Astrocyte (in vitro differentiated cells and primary cell): ENCODE measurements around the gene CADPS. TPM values are rescaled to one million over a fixed set of nuclear protein-coding genes. Genes with fewer than 3 reads are reported as not detected.

Source experiments
- DNase-seq: peaks from one replicate; pipeline ENCODE4 v3.0.0-alpha.2; 2010; ENCODE audit warnings: low read depth
- FAIRE-seq: peaks from 2 replicates; lab custom pipeline; 2011; peaks lifted over from hg19 to GRCh38; lab: Jason Lieb, UNC
- H2AFZ ChIP-seq: 2 replicates; pipeline ENCODE4 v1.6.0; 2012; ENCODE audit warnings: low read depth, low read length, inconsistent platforms
- H3K27ac ChIP-seq: 2 replicates; pipeline ENCODE4 v1.5.1; 2011; ENCODE audit warnings: low read depth, low read length, inconsistent platforms
- H3K27me3 ChIP-seq: 2 replicates; pipeline ENCODE4 v1.6.0; 2011; ENCODE audit warnings: low read length, inconsistent platforms; ENCODE audit not compliant: insufficient read depth
- H3K36me3 ChIP-seq: 2 replicates; pipeline ENCODE4 v1.5.1; 2011; ENCODE audit warnings: low read length, inconsistent platforms; ENCODE audit not compliant: insufficient read depth
- H3K4me1 ChIP-seq: 2 replicates; pipeline ENCODE4 v1.5.1; 2011; ENCODE audit warnings: low read length, inconsistent platforms; ENCODE audit not compliant: insufficient read depth
- H3K4me2 ChIP-seq: 2 replicates; pipeline ENCODE4 v1.6.0; 2012; ENCODE audit warnings: low read length, inconsistent platforms
- H3K4me3 ChIP-seq: 2 replicates; pipeline ENCODE4 v1.5.1; 2011; ENCODE audit warnings: low read depth, mild to moderate bottlenecking, low read length, inconsistent platforms; ENCODE audit not compliant: insufficient read depth
- H3K79me2 ChIP-seq: 2 replicates; pipeline ENCODE4 v1.6.0; 2012; ENCODE audit warnings: mild to moderate bottlenecking, low read length, inconsistent platforms; ENCODE audit not compliant: insufficient read depth
- H3K9ac ChIP-seq: 2 replicates; pipeline ENCODE4 v1.6.0; 2012; ENCODE audit warnings: mild to moderate bottlenecking, low read length, inconsistent platforms
- H3K9me3 ChIP-seq: 2 replicates; pipeline ENCODE4 v1.5.1; 2012; ENCODE audit warnings: low read depth, mild to moderate bottlenecking, low read length, inconsistent platforms; ENCODE audit not compliant: insufficient read depth
- H4K20me1 ChIP-seq: 2 replicates; pipeline ENCODE4 v1.6.0; 2012; ENCODE audit warnings: low read length, inconsistent platforms; ENCODE audit not compliant: insufficient read depth
- H3K27ac Mint-ChIP-seq: one replicate; pipeline ENCODE4 v1.8.0; 2021; ENCODE audit warnings: mild to moderate bottlenecking, mixed read lengths; ENCODE audit not compliant: unreplicated experiment
- H3K27me3 Mint-ChIP-seq: one replicate; pipeline ENCODE4 v1.8.0; 2021; ENCODE audit warnings: low read depth, mixed read lengths; ENCODE audit not compliant: unreplicated experiment
- H3K36me3 Mint-ChIP-seq: one replicate; pipeline ENCODE4 v1.8.0; 2021; ENCODE audit warnings: low read depth, mixed read lengths; ENCODE audit not compliant: unreplicated experiment
- H3K4me1 Mint-ChIP-seq: one replicate; pipeline ENCODE4 v1.8.0; 2021; ENCODE audit warnings: low read depth, mixed read lengths; ENCODE audit not compliant: unreplicated experiment
- H3K4me3 Mint-ChIP-seq: one replicate; pipeline ENCODE4 v1.8.0; 2021; ENCODE audit warnings: mild to moderate bottlenecking, moderate library complexity, mixed read lengths; ENCODE audit not compliant: unreplicated experiment
- H3K9me3 Mint-ChIP-seq: one replicate; pipeline ENCODE4 v1.8.0; 2021; ENCODE audit warnings: mild to moderate bottlenecking, mixed read lengths; ENCODE audit not compliant: unreplicated experiment
- EZH2 ChIP-seq: IDR thresholded peaks from 2 replicates; pipeline ENCODE4 v1.6.1; 2012; ENCODE audit warnings: mild to moderate bottlenecking, low read length, inconsistent platforms; ENCODE audit not compliant: insufficient read depth
- total RNA-seq: library from RNA; stranded (reverse); gene quantifications from 2 replicates; pipeline ENCODE4 v1.2.1, GENCODE V29; 2021
- TF ChIP-seq, protein P1 (sequence below): IDR thresholded peaks from 2 replicates; pipeline ENCODE4 v1.5.1; 2011; ENCODE audit warnings: low read depth, mild to moderate bottlenecking, inconsistent platforms, low read length, moderate library complexity; ENCODE audit not compliant: insufficient read depth

Gene CADPS
- total RNA-seq, 1 donor from 2014 or later: 5.4 TPM

DNA sequence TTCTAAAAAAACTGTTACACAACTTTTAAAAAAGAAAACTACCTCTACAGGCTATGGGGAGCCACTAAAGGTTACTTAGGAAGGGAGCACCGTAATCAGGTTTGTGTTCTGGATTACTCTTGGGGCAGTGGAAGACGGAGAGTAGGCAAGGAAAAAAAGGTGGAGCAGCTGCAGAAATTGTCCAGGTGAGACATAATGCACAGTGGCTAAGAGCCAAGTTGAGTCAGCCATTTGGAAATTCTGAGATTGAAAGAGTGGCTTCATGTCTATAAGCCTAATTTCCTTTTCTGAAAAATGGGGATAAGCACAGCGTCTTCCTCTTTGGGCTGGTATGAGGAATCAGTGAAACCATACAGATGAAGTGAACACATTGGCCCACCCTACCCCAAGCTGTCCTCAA is 195.2 kb downstream of the CADPS start:
- H3K27me3 Mint-ChIP-seq: peaks cover 8% of the 10 kb centered on the region
- H3K9me3 ChIP-seq: no peaks in the 10 kb centered on the region
- H3K4me3 Mint-ChIP-seq: no peak overlapping the region
- H3K36me3 ChIP-seq: no peaks in the 10 kb centered on the region
- H3K27me3 ChIP-seq: no peaks in the 10 kb centered on the region
- no peak overlapping the region for H2AFZ ChIP-seq
- H3K4me1 ChIP-seq: no peaks in the 10 kb centered on the region
- no peaks in the 10 kb centered on the region for H3K4me1 Mint-ChIP-seq
- no peak for TF ChIP-seq EZH2
- TF ChIP-seq, protein P1, sequence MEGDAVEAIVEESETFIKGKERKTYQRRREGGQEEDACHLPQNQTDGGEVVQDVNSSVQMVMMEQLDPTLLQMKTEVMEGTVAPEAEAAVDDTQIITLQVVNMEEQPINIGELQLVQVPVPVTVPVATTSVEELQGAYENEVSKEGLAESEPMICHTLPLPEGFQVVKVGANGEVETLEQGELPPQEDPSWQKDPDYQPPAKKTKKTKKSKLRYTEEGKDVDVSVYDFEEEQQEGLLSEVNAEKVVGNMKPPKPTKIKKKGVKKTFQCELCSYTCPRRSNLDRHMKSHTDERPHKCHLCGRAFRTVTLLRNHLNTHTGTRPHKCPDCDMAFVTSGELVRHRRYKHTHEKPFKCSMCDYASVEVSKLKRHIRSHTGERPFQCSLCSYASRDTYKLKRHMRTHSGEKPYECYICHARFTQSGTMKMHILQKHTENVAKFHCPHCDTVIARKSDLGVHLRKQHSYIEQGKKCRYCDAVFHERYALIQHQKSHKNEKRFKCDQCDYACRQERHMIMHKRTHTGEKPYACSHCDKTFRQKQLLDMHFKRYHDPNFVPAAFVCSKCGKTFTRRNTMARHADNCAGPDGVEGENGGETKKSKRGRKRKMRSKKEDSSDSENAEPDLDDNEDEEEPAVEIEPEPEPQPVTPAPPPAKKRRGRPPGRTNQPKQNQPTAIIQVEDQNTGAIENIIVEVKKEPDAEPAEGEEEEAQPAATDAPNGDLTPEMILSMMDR: no peak
- H3K4me2 ChIP-seq: no peak overlapping the region
- H3K27ac Mint-ChIP-seq: no peak overlapping the region
- no peak for DNase-seq
- no peak overlapping the region for H3K27ac ChIP-seq
- H3K79me2 ChIP-seq: no peaks in the 10 kb centered on the region
- H3K4me3 ChIP-seq: no peak overlapping the region
- H3K9me3 Mint-ChIP-seq: no peaks in the 10 kb centered on the region
- H4K20me1 ChIP-seq: no peaks in the 10 kb centered on the region
- H3K9ac ChIP-seq: no peak overlapping the region
- H3K36me3 Mint-ChIP-seq: no peaks in the 10 kb centered on the region
- no peak for FAIRE-seq

DNA sequence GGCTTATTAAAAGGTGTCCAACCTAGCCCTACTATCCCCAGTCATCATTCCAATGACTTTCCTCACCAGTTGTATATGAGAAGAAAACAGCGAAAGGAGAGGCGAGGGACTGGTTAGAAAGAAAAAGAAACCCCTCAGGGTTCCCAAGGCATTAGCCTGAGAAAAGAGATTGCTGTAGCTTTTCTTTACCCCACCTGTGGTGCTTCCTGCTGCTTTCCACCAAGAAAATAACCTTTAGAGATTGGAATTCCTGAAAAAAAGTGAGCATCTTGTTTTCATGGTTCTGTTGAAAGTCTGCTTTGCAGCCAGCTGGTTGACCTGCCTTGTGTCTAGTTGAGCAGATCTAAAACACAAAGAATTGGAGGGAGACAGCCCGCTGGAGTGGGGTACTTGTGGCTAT is 196.4 kb downstream of the CADPS start:
- TF ChIP-seq, protein P1: no peak
- no peak for TF ChIP-seq EZH2
- DNase-seq (no peak), FAIRE-seq (no peak)
- H3K9ac ChIP-seq: no peak overlapping the region
- H3K27me3 ChIP-seq: no peaks in the 10 kb centered on the region
- no peak overlapping the region for H3K4me2 ChIP-seq
- Mint-ChIP-seq H3K4me1 (no peaks in the 10 kb centered on the region), H3K27me3 (peaks cover 8% of the 10 kb centered on the region), H3K9me3 (no peaks in the 10 kb centered on the region), H3K4me3 (no peak overlapping the region), H3K27ac (no peak overlapping the region), H3K36me3 (no peaks in the 10 kb centered on the region)
- no peaks in the 10 kb centered on the region for H3K36me3 ChIP-seq
- H2AFZ ChIP-seq: no peak overlapping the region
- H3K27ac ChIP-seq: no peak overlapping the region
- H3K4me1 ChIP-seq: no peaks in the 10 kb centered on the region
- no peak overlapping the region for H3K4me3 ChIP-seq
- no peaks in the 10 kb centered on the region for H3K79me2 ChIP-seq
- no peaks in the 10 kb centered on the region for H4K20me1 ChIP-seq
- H3K9me3 ChIP-seq: no peaks in the 10 kb centered on the region

DNA sequence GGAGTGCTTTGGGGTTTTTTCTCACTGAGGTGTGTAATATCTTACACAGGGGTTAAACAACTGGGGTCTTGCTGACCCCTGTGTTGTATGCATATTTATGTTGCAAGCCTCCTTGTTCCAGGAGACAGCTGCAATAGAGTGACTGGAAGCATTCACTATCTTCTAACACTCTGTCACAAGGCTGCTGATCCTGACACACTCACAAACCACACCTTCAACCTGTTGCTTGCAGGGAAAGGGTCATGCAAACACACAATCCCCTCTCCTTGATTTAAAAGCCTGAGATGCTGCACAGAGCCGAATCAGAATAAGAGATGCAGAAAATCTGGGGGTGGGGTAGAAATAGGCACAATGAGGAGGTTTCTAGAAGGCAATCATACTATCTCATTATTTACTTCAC is 197.3 kb downstream of the CADPS start:
- H3K9me3 Mint-ChIP-seq: no peaks in the 10 kb centered on the region
- H3K36me3 Mint-ChIP-seq: no peaks in the 10 kb centered on the region
- Histone ChIP-seq H3K9me3 (no peaks in the 10 kb centered on the region), H3K36me3 (no peaks in the 10 kb centered on the region), H3K4me2 (no peak overlapping the region), H3K27me3 (no peaks in the 10 kb centered on the region), H3K79me2 (no peaks in the 10 kb centered on the region), H3K4me1 (no peaks in the 10 kb centered on the region), H2AFZ (no peak overlapping the region), H3K4me3 (no peak overlapping the region), H4K20me1 (no peaks in the 10 kb centered on the region), H3K27ac (no peak overlapping the region), H3K9ac (no peak overlapping the region)
- TF ChIP-seq, protein P1: no peak
- TF ChIP-seq EZH2: no peak
- H3K27me3 Mint-ChIP-seq: peaks cover 7% of the 10 kb centered on the region
- FAIRE-seq (no peak), DNase-seq (no peak)
- H3K4me3 Mint-ChIP-seq: no peak overlapping the region
- H3K27ac Mint-ChIP-seq: no peak overlapping the region
- no peaks in the 10 kb centered on the region for H3K4me1 Mint-ChIP-seq
